HG02642 (cell line): ENCODE results near the gene ABL2.
"Not testable (repeated sequence)": the region's sequence is repeated elsewhere in the genome, so short reads cannot be mapped to it uniquely, and the experiment has no call there.

Source experiments
- ATAC-seq: cut with Tn5 transposase; IDR thresholded peaks from one replicate; pipeline ENCODE4 v1.9.1; 2021; ENCODE audit warnings: mild to moderate bottlenecking; ENCODE audit not compliant: unreplicated experiment, poor library complexity

ABL2 gene

DNA sequence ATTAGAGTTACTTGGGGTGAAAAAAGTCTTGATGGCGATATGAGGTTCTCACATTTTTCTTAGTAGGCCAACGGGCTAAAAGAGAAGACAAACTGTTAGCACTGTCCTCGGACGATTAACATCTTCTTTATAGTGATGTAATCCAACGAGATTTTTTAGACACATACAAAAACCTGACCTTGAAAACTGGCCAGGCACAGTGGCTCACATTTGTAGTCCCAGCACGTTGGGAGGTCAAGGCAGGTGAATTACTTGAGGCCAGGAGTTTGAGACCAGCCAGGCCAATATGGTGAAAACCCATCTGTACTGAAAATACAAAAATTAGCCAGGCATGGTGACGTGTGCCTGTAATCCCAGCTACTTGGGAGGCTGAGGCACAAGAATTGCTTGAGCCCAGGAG lies 8.4 kb downstream of the ABL2 start:
- not testable (repeated sequence) for ATAC-seq

DNA sequence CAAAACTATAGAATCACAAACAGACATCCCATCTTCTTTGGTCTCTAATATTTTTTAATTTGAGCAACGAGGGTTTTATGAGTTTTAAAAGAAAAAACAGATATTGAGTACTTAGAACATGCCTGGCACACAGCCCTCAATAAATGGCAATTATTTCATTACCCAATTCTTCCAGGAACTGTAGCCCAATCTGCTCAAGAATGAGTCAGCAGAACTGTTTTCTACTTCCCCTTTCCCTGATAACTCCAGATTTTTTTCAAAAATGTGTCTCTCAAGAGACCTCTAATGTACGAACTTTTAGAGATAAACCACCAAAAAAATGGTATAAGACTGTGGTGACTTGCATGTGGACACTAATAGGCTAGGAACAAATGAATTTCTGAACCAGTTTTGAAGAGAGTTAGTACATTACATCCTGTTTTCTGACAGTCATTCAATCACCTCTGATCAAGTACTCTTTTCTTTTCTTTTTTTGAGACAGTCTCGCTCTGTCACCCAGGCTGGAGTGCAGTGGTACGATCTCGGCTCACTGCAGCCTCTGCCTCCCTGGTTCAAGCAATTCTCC lies 11.5 kb downstream of the ABL2 start:
- no peak for ATAC-seq

- ATAC-seq = not testable (repeated sequence)
These were observed 16.2 kb downstream of the ABL2 start for GRCh38 chr1:179213317-179213716.

GRCh38 chr1:179208681-179209477 lies 20.6 kb downstream of the ABL2 start:
- ATAC-seq = no peak

GRCh38 chr1:179206812-179207211 lies 22.7 kb downstream of the ABL2 start:
- ATAC-seq = no peak

DNA sequence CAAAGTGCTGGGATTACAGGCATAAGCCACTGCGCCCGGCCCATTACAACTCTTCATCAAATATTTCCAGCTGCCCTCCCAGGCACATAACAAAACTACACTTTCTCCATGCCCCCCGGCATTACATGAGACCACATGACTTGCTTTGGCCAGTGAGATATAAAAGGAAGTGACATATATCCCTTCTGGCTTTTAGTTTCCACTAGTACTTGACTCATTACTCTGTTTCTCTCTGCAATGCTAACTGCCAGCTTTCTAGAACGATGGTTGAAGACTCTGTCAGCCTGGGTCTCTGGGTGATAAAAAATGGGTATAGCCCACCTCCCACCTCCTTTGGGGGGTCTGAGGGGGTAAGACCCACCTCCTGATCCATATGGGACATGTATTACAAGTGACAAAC lies 24.2 kb downstream of the ABL2 start:
- no peak for ATAC-seq

- ATAC-seq = no peak
These were observed 27.3 kb downstream of the ABL2 start for GRCh38 chr1:179202161-179202560.

GRCh38 chr1:179200586-179200985 lies 28.9 kb downstream of the ABL2 start:
- ATAC-seq = no peak

- no peak for ATAC-seq
These were observed 31.7 kb downstream of the ABL2 start for GRCh38 chr1:179197690-179198297.

DNA sequence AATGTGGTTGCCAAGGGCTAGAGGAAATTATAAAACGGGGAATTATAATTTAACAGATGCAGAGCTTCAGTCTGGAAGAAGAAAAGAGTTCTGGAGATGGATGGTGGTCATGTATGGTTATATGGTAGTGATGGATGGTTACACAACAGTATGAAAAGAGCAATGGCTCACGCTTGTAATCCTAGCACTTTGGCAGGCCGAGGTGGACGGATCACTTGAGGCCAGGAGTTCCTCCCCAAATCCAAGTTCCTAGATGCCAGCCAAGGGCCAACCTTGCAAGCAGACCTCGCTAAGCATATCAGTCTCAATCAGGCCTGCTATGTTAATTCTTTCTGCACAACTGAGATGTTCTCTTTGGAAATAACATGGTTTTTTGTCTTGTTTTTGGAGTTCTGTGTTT lies 33.6 kb downstream of the ABL2 start:
- not testable (repeated sequence) for ATAC-seq

- ATAC-seq = no peak
These were observed 34.1 kb downstream of the ABL2 start for GRCh38 chr1:179195376-179195775.

DNA sequence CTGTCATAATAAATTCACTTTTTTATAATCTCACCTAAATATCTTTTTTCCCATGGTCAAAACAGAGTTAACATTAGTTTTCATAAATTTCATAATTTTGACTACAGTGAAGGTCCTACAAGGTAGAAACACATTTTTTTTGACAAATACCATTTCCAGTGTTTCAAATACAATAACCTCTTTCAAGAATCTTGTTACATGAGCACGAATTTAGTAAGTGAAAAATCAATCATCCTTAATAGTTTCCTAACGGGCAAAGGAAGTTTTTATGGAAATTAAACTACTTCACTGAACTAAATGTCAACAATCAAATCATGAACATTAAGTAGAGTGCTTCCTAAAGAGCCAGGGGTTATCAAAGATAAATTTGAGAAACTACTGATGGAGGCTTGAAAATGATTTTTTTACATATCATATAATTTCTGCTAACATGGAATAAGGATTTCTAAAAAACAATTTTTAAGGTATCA lies 35.4 kb downstream of the ABL2 start:
- ATAC-seq = no peak

GRCh38 chr1:179190861-179191260 lies 38.6 kb downstream of the ABL2 start:
- no peak for ATAC-seq

DNA sequence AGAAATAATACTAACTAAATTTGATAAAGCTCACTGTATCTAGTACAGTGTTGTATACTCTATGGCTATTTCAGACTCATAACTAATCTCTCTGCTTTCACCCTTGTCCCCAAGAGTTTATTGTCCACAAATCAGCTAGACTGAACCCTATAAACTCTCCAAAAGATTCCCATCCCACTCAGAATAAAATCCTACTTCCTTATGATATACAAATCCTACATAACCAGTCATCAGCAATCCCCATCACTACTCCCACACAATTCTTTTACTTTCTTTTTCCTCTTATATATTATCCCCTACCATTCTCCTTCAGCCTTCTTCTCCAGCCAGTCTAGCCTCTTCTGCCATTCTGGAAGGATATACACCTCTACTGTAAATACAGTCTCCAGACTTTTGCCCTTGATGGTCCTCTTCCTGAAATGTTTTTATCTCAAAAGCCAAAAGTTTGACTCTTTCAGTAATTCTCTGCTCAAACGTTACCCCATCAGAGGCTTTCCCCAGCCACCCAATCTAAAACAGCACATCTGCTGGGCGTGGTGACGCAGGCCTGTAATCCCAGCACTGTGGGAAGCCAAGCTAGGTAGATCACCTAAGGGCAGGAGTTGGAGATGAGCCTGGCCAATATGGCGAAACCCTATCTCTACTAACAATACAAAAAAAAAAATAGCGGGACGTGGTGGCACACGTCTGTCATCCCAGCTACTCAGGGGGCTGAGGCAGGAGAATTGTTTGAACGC lies 41.6 kb downstream of the ABL2 start:
- no peak for ATAC-seq

- ATAC-seq = no peak
These were observed 42.4 kb downstream of the ABL2 start for GRCh38 chr1:179187043-179187442.

GRCh38 chr1:179184403-179184802 lies 45.1 kb downstream of the ABL2 start:
- ATAC-seq = no peak

- ATAC-seq = no peak
These were observed 45.6 kb downstream of the ABL2 start for GRCh38 chr1:179183857-179184256.

DNA sequence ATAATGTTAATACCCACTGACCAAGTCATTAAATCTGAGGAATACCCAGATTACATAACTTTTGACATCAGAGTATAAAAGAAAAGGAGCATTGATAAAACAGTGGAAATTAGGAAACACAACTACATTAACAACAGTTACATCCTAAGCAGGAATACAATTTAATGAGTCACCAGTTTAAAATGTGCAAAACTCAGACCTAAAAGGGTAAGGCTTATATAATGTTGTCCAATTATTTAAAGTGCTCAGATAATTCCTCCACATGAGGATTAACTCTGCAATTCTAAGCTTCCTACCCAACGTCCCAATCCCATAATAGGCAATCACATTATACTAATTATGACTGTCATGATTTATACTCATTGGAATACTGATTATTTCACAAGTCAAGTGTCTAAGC lies 50.5 kb downstream of the ABL2 start:
- no peak for ATAC-seq

- no peak for ATAC-seq
These were observed 51.3 kb downstream of the ABL2 start for GRCh38 chr1:179178183-179178582.

- no peak for ATAC-seq
These were observed 51.9 kb downstream of the ABL2 start for GRCh38 chr1:179177615-179178014.

GRCh38 chr1:179177182-179177581 lies 52.3 kb downstream of the ABL2 start:
- ATAC-seq = no peak
